SKM-1 (cell line): ENCODE results near the gene RARG.

ENCODE experiments used
- DNase-seq: peaks from one replicate; lab custom pipeline; 2025; ENCODE audit not compliant: unreplicated experiment; lab: John Stamatoyannopoulos, UW

Gene RARG

DNA sequence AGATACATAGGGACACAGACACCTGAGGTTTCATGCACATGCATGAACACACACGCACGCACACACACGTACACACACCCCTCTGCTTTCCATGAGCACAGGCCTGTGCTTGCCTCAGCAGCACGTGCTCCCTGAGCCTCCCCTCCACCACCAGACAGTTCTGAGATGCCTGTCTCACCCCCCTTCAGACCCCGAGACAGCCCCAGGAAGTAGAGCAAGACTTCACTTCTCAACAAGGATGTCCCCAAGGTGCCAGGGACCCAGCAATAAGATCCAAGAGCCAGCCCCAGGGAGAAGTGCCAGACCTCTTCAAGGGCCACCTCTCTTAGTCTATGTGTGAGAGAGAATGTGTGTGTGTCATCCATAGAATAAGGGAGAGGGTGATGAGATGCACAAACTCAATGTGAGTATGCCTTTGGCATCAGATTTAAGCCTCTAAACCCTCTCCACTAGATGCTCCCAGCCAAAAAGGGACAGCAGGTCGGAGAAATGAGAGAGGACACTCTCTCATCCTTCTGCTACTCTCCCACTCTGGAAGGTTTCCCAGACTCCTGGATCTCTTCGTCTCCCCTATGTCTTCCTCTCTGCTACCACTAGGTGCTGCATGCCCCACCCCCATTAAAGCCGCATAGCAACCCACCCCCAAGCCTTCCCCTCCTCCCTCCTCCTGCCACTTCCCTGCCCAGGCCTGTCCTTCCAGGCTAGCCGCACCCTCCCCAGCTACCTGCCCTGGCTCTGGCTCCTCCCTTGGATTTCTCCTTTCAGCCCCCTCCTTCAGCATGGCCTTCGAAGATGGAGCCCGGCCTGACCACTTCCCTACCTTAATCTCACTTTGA, 7.7 kb downstream of the RARG start:
- DNase-seq = no peak

GRCh38 chr12:53223389-53224060, 8.5 kb downstream of the RARG start:
- no peak for DNase-seq

DNA sequence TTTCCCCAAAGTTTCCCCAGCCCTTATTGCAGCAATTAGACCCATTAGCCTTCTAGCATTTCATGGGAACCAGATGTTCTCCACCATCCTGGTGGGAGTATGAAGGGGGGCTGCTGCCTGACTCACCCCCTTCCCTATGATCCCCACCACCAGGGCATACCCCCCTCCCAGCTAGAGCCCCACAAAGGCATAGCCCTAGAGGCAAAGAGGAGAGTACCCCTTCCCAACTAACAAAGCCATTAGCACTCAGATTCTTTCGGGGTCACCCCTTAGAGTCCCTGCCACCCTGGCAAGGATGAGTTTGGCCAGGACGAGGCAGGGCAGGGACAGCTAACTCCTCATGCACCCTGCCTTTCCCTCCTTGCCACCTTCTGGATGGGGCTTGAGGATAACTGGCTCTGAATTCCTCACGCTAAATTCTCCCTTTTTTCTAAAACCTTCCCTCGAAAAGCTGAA, 9.2 kb downstream of the RARG start:
- no peak for DNase-seq

DNA sequence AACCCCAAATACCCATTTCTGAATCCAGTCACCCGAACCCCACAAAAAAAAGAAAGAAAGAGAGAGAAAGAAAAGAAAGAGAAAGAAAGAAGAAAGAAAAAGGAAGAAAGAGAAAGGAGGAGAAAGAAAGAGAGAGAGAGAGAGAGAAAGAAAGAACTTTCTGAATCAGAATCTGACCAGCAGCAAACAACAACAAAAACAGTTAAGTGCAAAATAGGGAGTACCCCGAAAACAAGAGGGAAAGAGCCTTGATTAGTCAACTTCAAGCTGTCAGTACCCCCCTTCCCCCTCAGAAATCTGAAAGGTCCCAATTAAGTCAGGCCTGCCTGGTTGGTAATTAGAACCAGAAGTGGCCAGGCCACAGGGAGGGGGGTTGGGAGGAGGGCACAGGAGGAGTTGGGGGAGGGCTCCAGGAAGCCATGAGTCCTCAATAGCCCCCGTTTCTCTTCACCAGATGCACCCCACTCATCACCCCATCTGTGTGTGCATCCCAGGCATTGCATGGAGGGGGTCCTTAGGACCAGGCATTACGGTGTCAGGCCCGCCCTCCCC, 9.8 kb downstream of the RARG start:
- no peak for DNase-seq

DNA sequence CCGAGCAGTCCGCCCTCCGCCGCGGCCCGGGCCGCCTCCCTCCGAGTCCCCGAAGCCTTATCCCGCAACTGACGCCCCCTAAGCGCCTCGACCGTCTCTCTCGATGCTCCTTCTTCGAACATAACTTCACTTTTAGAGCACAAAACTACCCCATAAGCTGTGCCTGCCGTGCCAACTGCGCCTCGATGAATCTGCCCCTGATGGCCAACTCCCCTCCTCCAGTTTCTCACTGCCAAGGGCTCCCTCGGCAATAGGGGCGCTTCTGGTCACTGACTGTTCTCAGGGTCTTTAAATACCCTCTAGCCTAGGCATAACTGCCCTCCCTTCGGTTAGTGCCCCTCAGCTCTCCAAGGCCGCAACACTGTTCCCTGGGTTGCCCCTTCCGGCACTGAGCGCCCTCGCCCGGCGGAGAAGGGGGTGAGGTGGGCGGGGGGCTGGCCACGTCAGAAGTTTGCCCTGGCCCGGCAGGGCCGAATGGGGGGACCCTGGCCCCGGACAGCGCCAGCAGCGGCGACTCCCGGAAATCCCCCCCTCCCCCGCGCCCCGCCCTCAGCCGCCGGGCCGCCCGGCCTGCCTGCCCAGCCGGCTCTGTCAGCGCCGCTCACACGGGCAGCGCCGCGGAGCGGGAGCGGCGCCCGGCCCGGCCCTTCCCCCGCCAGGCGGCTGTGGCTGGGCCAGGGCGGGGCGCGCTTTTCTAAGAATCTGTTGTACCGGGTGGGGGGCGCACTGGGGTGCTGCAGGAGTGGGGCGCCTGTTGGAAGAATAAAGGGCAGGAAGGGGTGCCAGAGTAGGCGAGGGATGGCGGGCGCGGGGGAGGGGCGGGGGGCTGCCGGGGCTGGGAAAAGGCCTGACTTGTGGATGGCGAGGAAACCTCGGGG, 10.6 kb downstream of the RARG start:
- no peak for DNase-seq

DNA sequence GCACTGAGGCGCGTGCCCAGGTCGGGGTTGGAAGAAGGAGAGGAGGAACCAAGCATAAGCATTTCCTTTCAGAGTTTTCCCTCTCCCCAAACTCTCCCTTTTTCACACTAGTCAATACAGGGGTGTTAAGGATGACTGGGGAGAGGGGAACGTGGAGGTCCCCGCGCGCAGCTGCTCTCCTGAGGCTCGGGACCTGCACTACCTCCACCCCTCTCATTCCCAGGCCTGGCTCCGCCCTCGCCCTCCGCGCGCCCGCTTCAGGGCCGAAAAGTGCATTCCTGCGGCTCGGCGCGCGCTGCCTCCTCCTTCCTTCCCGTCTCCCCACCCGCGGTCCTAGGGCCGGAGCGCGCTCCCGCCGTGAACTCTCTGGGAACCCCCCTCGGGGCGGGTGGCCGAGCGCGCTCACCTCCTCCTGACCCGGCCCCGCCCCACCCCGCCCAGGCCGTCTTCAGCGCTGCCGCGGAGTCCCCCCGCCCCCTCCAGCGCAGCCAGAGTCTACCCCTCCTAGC, 11.3 kb downstream of the RARG start:
- peak; percentile 55 for DNase-seq

DNA sequence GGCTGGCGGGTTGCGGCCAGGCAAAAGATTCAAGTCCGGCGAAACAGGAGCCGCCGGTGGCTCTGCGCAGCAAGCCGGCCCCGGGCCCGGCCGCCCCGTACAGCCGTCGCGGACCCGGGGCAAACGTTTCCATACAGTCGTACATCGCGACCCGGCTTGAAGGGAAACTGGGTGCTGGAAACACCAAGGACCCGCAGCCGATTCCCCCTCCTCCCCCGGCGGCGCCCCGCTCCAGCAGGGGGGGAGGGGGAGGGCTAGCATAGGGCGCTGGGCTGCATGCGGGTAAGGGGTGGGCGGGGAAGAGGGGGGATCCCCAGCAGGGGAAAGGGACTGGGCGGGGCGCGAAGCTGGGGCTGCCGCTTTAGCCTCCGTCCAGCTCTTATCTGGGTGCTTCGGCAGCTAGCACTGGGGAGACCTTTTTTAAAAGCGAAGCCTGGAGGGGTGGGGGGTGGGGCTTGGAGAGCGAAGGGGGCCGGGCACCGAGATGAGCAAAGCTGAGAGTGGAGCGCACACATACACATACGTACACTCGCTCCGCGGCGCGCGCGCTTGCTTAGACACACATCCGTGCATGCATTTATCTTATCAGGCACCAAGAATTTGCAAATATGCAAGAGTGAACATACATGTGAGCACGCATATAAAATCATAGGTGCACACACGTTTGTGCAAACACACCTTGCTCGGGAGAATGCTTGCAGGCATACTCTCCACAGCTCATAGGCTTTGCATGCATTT, 11.9 kb downstream of the RARG start:
- DNase-seq = no peak

- DNase-seq = no peak
These were observed 12.6 kb downstream of the RARG start for GRCh38 chr12:53219292-53219955.

- DNase-seq = no peak
These were observed 13.3 kb downstream of the RARG start for GRCh38 chr12:53218551-53219291.

GRCh38 chr12:53217931-53218307, 14.1 kb downstream of the RARG start:
- DNase-seq = no peak

GRCh38 chr12:53217051-53217930, 14.7 kb downstream of the RARG start:
- no peak for DNase-seq

GRCh38 chr12:53215497-53215896, 16.5 kb downstream of the RARG start:
- no peak for DNase-seq

GRCh38 chr12:53214687-53215455, 17.1 kb downstream of the RARG start:
- no peak for DNase-seq

DNA sequence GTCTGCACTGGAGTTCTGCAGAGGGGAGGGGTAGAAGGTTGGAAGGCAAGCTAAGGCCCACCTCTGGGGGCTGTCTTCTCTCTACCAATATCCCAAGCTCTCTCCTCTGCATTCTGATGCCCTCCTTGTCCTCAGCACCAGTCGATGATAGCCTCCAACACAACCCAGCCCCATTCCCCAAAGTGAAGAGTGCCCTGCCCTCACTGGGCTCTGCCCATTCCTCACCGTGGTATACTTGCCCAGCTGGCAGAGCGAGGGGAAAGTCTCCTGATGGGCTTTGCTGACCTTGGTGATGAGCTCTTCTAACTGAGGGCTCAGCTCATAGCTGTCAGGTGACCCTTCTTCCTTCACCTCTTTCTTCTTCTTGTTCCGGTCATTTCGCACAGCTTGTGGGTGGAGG, 17.8 kb downstream of the RARG start:
- DNase-seq = no peak

GRCh38 chr12:53213348-53213747, 18.7 kb downstream of the RARG start:
- DNase-seq = peak; percentile 40

- no peak for DNase-seq
These were observed 19.1 kb downstream of the RARG start for GRCh38 chr12:53212931-53213330.
